Colon (tissue), 2 donors: ENCODE data around the gene ADAMTS2.

Experiments used
- FAIRE-seq: peaks from 2 replicates; lab custom pipeline; 2012; peaks lifted over from hg19 to GRCh38; lab: Jason Lieb, UNC
- donor health status: control.
- donor health status: control.

ADAMTS2 gene

DNA sequence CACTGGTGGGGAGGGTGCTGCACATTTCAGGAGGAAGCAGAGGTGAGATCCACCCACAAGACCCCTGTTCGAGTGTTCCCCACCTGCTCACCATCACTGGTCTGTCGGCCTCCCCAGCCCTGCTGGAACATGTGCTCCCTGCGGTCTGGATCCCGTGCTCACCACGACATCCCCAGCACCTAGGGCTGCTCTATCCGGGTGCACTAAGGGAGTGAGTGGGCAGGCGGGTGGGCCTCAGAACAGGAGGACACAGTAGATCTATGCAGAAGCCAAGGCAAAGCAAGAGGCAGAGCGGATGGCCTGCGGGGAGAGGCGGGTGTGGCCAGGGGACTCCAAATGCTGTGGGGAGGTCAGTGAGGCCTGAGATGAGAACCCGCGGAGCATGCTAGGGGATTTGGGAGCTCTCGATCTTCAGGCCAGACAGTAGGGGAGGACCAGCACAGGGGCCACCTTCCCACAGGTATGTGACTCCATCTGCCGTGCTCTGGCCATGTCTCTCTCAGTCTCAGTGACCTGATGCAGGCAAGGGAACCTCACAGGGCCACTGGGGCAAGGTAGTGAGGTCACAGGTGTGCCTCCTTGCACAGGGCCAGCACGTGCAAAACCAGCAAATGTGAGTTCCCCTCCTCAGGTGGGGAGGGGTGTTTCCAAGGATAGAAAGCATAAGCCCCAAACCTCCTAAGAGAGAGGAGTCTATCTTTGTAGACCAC, 150.9 kb downstream of the ADAMTS2 start:
- FAIRE-seq: no peak

DNA sequence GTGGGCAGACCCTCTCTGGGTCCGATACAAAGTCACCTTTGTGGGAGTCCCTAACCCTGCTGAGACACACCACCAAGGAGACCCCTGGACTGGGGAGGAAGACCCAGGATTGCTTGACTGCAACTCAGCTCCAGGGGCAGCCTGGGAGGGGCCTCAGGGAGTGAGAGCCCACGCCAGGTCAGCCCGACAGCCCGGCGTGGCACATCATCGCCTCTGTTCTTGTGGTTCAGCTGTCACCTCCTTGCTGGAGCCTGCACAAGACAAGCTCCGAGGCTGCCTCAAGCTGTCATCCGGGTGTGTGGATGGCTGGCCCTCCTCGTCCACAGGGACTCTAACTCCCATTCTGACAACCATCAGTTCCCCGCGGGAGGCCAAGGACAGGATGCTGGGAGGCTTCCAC, 151.5 kb downstream of the ADAMTS2 start:
- no peak for FAIRE-seq

DNA sequence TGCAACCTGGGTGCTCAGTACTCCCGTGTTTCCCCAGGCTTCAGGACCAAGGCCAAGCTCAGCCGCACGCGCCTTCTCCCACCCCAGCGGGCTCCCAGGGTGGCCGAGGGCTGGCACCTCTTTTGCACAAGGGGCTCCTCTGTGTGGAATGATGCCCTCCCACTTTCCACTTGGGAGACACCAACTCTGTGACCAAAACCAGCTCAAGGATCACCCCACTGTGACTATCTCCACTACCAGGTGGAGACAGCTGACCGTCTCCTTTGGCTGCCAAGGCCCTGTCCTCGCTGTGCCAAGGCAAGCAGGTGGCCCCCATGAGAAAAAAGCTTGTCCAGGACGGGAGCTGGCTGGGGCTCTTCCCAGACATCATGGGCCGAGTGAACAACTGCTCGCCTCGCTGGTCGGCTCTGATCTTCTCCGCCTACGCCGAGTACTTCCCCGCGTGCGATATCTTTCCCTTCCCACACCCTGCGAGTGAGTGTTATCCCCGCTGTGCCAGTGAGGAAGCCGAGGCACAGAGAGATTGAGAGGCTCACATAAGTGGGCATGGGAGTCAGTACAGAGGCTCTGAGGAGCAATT, 152.3 kb downstream of the ADAMTS2 start:
- no peak for FAIRE-seq

DNA sequence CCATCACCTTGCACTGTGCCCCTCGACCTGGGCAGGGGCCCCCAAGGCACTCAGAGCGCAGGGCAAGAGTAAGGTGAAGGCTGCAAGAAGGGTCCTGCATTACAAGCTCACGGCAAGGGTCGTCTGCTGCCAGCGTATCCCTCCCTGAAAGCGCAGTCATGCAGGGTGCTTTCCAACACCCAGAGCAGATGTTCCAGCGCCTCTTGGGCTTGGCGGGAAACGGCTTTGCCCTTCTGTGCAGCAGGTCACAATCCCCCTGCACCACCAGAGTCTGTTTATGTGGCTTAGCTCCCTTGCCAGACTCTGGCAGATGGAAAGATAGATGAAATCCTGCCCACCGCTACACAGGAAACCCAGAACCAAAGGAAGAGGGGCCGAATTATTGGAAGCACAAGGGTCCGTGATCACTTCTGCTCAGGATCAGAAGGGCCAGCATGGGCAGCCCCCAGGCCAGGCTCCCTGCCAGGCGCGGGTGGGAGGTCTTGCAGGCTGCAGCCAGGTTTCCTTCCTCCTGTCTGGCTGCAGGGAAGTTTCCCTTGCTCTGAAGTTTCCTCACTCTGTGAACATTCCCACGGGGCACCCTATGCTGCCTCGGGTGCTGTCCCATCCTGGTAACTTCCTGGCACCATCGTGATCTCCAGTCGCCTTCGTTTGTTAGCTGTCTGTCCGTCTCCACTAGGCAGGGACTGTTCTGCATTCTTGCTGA, 152.9 kb downstream of the ADAMTS2 start:
- no peak for FAIRE-seq

DNA sequence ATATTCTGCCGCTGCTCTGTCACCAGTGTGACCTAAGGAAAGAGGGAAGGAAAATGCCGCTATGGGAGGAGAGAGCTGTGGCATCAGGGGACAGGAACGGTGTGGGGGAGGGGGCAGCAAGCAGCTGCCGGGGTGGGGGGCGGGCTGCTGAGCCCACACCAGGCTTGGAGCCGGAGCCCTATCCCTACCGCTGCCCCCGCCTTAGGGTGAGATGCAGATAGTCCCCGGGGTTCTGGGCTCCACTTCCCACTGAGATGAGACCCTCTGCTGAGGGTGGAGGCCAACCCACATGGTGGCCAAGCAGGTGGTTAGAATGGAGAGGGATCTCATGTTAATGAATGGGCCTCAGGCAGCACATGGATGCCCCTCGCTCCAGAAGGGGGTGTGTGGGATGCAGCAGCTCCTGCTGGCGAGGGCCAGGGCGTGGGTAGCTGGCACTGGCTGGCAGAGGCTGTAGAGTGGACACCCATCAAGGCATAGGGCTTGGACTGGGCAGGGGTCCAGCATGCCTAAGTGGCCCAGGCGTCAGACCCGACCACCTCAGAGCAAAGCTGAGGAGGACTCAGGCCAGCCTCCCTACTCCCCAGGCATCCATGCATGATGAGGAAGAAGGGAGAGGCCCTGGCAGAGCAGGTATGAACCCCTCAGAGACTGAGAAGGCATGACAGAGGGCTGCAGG, 153.6 kb downstream of the ADAMTS2 start:
- no peak for FAIRE-seq

DNA sequence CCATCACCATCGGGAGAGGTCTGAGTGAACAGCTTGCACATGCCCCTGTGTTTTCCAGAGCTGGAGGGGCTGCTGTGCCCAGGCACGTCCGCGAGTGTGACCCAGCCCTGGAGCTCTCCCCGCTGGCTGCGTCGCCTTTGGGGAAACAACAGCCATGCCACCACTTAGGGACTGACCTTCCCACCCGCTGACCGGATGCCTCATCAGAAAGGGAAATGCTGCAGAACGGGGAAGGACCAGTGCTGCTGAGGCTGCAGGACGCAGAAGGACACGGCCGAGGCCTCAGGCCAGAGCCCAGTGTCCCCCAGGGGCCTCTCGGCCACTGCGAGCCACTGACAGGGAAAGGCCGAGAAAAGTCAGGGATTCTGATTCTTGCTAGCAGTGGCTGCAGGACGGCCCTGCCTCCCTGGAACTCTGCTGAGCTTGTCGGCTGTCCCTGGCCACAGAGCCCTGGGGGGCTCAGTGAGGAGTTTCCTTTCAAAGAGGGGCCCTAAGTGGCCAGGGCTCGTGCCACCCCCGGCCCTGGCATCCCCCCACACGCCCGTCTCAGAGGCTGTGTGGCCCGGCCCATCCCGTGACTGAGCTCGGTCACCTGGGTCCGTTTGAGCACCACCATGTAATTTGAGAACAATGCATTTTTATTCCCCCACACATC, 154.3 kb downstream of the ADAMTS2 start:
- no peak for FAIRE-seq

DNA sequence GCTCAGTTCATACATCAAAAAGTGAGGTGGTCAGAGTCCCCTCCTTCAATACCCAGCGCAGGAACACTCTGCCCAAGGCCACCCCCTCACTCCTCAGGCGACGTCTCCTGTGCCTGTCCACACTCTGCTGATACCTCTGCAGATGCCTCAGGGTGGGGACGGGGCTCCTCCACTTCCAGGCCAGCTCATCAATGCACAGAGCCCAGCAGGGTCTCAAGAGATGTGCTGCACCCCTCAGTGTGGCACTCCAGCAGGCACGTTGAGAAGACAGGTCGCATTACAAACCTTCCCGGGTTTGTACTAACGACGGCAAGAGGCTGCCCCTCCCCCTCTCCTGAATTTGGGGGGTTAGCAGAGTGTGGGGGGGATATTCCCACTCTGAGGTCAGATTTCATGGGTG, 156.6 kb downstream of the ADAMTS2 start:
- FAIRE-seq: no peak

DNA sequence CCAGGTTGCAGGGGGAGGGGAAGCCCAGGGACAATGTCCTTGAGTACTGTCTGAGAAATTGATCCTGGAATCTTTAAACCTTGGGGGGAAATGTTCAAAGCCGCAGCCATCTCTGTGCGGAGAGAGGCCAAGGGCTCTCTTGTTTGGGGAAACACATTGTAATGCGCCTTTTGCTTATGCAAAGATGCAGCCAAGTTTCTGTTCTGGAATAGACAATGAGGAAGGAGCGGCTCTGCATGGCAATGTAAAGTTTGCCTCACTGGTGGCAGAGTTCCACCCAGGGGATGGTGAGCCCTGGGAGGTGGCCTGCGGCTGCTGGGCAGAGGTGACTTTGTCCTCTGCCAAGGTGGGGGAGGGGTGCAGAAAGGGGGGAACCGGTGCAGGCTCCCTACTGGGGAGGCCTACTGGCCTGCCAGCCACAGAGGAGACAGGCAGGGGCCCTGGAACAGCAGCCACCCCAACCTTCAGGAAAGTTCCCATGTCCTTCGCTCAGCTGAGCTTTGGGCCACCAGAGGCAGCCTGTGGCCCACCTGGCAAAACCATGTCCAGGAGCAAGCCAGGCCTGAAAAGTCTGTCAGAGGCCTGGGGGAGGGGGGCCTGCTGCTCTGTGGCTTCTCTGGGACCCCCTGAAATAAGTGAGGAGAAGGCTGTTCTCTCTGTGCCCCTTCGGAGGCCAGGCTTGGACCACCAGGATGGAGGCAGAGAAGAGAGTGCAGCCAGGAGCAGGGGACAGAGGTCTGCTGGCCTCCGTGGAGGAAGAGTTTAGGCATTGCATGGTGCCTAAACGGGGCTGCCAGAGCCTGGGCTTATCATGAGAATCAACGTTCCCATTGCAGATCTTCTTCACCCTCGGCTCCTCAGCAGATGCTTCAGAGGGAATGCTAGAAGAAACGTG, 157.3 kb downstream of the ADAMTS2 start:
- no peak for FAIRE-seq

DNA sequence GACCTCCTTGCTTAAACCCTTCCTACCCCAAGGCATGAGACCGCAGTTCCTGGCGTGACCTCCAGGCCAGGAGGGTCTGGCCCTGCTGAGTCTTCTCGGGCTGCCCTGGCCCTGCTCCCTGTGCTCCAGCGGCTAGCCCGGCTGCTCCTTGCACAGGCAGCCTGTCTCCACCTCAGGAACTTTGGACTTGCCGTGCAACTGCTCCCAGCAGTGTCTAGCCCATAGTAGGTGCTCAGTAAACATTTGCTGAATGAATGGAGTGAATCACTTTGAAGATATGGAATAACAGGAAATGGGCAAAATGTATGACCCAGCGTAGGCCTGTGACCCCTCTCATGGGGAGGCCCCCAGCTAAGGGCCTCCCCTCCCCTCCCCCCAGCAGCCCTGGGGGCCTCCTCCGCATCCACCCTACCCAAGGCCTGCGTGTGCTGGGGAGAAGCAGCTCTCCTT, 158.0 kb downstream of the ADAMTS2 start:
- FAIRE-seq: no peak

DNA sequence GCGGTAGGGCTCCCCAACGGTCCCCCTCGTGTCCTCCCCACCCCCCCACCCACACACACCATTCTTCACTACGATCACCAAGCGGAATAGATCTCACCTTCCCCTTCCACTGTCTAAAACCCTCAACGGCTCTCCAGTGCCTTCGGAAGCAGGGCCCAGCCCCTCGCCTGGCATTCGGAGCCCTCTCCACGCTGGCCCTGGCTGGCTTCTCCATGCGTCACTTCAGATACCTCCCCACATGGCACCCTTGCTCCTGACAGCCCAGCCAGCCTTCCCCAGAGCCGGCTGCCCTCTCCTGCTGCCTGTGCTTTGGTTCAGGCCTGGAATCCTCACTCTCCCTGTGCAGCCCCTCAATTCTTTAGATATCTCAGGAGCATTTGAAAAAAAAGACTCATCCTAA, 158.5 kb downstream of the ADAMTS2 start:
- no peak for FAIRE-seq

DNA sequence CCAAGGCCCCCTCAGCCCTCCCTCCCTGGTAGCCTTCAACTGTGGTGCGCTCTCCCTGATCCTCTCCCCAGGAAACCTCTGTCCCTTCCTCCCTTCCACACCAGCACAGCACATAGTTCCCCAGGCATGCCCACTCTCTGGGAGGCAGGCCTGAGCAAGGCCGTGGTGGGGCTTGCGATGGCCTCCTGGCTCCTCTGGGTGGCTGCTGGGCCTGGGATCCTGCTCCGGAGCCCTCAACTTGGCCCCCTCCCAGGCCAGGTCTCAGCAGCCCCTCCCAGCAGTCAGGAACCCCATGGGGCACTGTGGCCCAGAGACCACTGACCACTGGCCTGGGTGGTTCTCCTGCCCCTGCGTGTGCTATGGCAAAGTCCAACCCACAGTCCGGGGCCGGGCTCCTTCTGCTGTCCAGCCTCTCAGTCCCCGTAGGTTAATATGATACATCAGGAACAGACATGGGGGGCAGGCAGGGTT, 159.3 kb downstream of the ADAMTS2 start:
- no peak for FAIRE-seq

DNA sequence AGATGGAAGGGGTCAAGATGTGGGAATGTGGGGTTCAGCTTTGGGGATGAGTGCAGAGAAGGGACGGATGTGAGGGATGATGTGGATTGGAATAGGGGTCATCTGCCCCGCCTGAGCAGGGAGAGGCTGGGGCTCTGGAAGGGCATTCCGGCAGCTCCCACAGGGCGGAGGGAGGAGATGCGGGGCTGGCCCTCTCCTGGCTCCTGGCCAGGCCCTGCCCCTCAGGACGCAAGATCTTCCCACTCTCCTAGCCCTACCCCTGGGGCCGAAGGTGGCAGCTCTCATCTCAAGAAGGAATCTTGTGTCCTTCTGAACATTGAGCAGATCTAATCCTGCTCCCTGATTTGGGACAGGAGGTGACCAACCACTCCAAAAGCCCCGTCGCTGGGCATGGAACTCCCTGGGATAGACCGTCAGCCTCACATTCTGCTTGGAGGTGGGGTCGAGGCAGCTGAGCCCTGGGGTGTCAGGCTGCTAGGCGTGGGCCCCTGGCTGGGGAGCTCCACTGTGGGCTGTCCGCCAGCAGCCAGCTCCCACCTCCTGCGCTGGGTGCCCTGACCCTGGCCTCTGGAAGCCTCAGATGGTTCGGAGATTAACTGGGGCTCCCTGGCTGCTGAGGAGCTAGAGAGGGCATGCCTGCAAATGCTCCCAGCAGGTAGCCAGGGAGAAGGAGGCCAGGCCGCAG, 159.9 kb downstream of the ADAMTS2 start:
- no peak for FAIRE-seq

DNA sequence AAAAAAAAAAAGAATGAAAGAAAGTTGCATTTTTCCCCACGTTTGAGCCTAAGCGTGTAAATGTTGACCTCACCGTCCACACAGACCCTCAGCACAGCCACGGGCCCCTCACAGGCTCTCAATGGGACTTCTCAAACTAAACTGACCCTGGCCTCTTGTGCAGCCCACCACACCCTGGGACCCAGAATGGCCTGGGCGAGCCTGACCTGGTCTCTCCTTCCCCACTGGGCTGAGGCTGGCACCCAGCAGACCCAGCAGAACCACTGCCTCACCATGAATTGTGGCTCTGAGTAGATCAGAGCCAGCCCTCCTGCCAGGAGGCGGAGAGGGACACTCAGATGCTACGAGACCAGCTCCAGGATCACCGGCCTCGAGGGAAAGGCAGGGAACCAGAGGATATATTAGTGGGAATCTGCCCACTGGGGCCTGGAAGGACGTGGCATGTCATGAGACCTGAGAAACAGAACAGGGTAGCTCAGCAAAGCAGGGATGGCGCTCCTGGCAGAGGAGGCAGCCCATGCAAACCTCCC, 160.7 kb downstream of the ADAMTS2 start:
- no peak for FAIRE-seq

DNA sequence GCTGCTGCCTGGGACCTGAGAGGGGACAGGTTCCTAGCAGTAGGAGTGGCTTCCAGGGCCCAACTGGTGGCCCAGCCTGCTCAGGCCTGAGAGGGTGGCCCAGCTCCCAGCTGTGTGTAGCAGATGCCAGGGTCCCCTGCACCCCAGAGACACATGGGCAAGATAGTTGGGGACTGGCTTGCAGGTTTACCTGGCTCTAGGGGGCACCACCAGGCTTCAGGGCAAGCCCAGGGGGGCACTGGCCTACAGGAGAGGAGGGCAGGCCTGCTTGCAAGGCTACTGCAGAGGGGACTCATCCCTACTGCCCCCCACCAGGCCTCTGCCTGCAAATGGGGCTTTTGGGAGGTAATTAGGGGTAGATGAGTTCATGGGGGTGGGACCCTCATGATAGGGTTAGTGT, 161.8 kb downstream of the ADAMTS2 start:
- no peak for FAIRE-seq

DNA sequence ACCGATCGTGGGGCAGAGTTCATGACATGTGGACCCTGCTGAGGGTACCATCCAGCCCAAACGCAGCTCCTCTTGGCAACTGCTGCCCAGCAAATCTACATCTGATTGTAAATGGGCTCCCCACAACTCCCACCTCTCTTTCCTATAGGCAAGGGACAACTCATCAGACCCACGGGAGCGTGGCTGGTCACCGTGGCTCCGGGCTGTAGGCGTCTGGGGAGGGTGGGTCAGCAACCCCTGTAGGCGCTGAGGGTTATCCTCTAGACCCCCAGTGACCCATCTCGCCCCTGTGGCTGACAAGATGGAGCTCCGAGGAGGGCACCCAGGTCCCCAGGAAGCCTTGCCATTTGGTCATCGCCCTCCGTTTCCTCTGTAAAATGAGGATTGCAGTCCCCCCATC, 162.7 kb downstream of the ADAMTS2 start:
- FAIRE-seq: no peak

DNA sequence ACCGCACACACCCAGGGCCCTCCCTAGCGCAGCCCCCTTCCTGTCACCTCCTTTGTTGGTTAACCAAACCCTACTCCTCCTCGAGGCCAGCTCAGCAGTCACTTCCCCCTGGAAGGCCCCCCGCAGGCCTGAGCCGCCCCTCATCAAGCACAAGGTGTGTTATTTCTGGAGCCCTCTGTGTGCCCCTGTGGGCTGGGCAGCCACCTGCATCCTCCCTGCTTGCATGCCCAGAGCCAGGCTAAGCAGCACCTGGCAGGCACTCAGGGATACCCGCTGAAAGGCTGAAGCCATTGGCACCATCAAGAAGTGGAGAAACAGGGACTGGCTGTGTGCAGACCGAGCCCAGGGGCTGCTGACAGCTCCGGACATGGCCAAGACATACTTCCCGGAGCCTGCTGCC, 163.3 kb downstream of the ADAMTS2 start:
- no peak for FAIRE-seq

DNA sequence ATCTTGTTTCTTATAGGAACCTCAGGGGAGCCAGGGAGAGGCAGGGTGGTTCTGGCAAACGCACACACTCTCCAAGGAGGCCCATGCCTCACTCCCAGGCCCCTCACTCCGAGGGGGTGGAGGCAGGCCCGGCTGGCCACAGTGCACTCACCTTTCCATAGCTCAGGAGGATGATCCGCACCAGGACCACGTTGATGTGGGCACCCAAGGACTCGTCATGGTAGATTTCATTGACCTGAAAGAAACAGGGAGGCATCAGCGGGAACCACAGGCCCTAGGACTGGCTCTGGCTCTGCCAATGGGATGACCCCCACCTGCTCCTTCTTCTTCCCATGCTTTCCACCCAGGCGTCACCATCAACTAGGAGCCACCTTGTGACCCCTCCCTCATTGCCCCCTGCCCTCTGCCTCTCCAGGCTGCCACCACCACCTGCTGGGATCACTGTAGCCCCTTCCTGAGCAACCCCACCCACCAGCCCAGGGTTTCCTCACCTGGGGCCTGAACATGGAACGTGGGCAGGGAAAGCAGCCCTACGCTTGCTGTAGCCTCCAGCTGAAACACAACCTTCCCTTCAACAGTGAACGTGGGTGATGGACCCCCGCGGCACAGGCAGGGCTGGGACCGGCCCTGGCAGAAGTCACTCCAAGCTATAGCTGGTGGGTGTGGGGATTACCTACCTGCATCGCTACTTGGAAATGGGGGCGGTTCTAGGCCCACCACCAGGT, 164.2 kb downstream of the ADAMTS2 start:
- FAIRE-seq: no peak

DNA sequence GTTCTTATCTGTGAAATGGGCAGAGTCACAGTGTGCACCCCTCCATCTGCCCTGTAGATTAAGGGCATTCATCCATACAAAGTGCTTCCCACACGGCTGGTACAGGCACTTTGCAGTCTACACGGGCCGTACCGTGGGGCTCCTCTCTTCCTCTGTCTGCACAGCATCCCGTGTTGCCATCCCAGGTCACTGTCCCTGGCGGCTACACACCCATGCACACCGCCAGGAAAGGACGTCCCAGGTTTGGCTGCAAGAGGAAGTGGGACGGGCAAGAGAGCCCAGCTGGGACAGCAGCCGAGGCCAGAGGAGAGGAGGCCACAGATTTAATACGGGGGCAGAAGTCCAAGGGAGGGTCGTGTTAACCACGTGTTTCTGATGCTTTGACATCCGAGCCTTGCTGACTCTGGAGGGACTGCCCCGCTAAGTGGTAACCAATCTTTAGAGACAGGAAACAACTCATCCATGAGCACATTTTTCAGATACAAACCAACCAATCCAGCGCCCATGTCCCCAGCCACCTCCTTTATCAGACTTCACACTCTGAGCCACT, 165.1 kb downstream of the ADAMTS2 start:
- FAIRE-seq: no peak
